HEK293T (cell line): ENCODE measurements around the gene FBN2.

Source experiments
- BHLHE40 ChIP-seq: fragments of 450-650 bp; IDR thresholded peaks from 2 replicates; pipeline ENCODE4 v1.6.1; 2016; ENCODE audit warnings: mild to moderate bottlenecking, moderate library complexity, borderline replicate concordance
- ELF4 ChIP-seq: fragments of 450-650 bp; IDR thresholded peaks from 2 replicates; pipeline ENCODE4 v1.6.1; 2017; ENCODE audit warnings: antibody characterized with exemption
- FOXA1 ChIP-seq: fragments of 450-650 bp; IDR thresholded peaks from 2 replicates; pipeline ENCODE4 v1.6.1; 2016; ENCODE audit warnings: mild to moderate bottlenecking
- FOXK2 ChIP-seq: fragments of 450-650 bp; IDR thresholded peaks from 2 replicates; pipeline ENCODE4 v1.6.1; 2016; ENCODE audit warnings: mild to moderate bottlenecking
- FOXM1 ChIP-seq: fragments of 450-650 bp; IDR thresholded peaks from 2 replicates; pipeline ENCODE4 v1.6.1; 2017; ENCODE audit warnings: mild to moderate bottlenecking, borderline replicate concordance
- SUZ12 ChIP-seq: fragments of 450-650 bp; IDR thresholded peaks from 2 replicates; pipeline ENCODE4 v1.6.1; 2016; ENCODE audit warnings: mild to moderate bottlenecking

- TF ChIP-seq FOXA1 (no peak), ELF4 (no peak), SUZ12 (no peak), FOXK2 (no peak), BHLHE40 (no peak), FOXM1 (no peak)
Measured at GRCh38 chr5:128532127-128532526, 5.9 kb downstream of the FBN2 start.
